Esophagus muscularis mucosa (tissue), 4 donors: Measurements from ENCODE around the gene ELMO2.

Source experiments
- EP300 ChIP-seq: sonication (generic); formaldehyde crosslinking; IDR thresholded peaks from one replicate; pipeline ENCODE4 v1.6.1; 2017; ENCODE audit warnings: antibody characterized with exemption
- POLR2AphosphoS5 ChIP-seq, 2 donors: sonication (generic); formaldehyde crosslinking; IDR thresholded peaks; one replicate each; pipeline ENCODE4 v1.6.1; 2017; ENCODE audit warnings: antibody characterized with exemption in 2 of 2
- TF ChIP-seq, protein P1 (sequence below), 3 experiments: fragments of 200-600 bp in 2 of 3; fragments of 450-650 bp in 1 of 3; sonication (generic) in 2 of 3; IDR thresholded peaks; one replicate each; pipeline ENCODE4 v1.5.1; 2017 to 2019; ENCODE audit warnings: antibody characterized with exemption in 3 of 3, mild to moderate bottlenecking in 2 of 3, moderate library complexity in 1 of 3

DNA sequence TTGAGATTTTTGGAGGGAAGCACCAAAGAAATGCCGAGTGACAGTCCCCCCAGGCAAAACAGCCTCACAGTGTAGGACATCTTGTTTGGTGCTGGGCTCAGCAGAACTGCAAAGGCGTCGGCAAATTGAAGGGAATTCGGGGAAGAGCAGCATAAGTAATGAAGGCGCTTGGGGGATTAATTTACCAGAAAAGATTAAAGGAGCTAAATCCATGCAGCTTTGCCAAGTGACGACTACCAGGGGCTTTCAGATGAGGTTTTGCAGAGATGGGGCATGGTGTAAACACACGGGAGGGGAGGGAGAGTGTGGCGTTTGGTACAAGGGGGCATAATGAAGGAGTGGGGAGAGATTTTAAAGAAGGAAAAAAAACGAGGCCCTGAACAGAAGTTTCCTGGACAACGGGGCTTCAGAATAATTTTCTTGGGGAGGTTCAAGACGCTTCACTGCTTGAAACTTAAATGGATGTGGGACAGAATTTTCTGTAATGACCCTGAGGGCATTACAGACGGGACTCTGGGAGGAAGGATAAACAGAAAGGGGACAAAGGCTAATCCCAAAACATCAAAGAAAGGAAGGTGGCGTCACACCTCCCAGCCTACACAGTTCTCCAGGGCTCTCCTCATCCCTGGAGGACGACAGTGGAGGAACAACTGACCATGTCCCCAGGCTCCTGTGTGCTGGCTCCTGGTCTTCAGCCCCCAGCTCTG lies 52.8 kb downstream of the ELMO2 start:
- TF ChIP-seq, protein P1, sequence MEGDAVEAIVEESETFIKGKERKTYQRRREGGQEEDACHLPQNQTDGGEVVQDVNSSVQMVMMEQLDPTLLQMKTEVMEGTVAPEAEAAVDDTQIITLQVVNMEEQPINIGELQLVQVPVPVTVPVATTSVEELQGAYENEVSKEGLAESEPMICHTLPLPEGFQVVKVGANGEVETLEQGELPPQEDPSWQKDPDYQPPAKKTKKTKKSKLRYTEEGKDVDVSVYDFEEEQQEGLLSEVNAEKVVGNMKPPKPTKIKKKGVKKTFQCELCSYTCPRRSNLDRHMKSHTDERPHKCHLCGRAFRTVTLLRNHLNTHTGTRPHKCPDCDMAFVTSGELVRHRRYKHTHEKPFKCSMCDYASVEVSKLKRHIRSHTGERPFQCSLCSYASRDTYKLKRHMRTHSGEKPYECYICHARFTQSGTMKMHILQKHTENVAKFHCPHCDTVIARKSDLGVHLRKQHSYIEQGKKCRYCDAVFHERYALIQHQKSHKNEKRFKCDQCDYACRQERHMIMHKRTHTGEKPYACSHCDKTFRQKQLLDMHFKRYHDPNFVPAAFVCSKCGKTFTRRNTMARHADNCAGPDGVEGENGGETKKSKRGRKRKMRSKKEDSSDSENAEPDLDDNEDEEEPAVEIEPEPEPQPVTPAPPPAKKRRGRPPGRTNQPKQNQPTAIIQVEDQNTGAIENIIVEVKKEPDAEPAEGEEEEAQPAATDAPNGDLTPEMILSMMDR (IDR thresholded peaks at IDR 0.05): no peak
- no peak for TF ChIP-seq POLR2AphosphoS5 (IDR thresholded peaks at IDR 0.05)
- TF ChIP-seq EP300: no peak
